H9 (cell line): ENCODE data around the gene CD180. TPM values are rescaled to one million over a fixed set of nuclear protein-coding genes. Genes with fewer than 3 reads are reported as not detected.

ENCODE experiments used
- DNase-seq: peaks from one replicate; pipeline ENCODE4 v3.0.0-alpha.2; 2017
- H2AFZ ChIP-seq: one replicate; pipeline ENCODE4 v1.6.1; 2013; ENCODE audit warnings: mild to moderate bottlenecking, low read length, control low read depth, moderate library complexity
- H2AK5ac ChIP-seq: 2 replicates; pipeline ENCODE4 v1.6.1; 2013; ENCODE audit warnings: low read length, control low read depth, mixed read lengths; ENCODE audit not compliant: insufficient read length
- H2BK120ac ChIP-seq: one replicate; pipeline ENCODE4 v1.6.1; 2013; ENCODE audit warnings: low read depth, mild to moderate bottlenecking, low read length, control low read depth, inconsistent platforms; ENCODE audit not compliant: poor library complexity, severe bottlenecking
- H2BK12ac ChIP-seq: 2 replicates; pipeline ENCODE4 v1.6.1; 2013; ENCODE audit warnings: low read length, control low read depth, mixed read lengths, low read depth; ENCODE audit not compliant: insufficient read length
- H2BK15ac ChIP-seq: 2 replicates; pipeline ENCODE4 v1.6.1; 2013; ENCODE audit warnings: low read depth, low read length, control low read depth
- H2BK20ac ChIP-seq: one replicate; pipeline ENCODE4 v1.6.1; 2013; ENCODE audit warnings: low read depth, mild to moderate bottlenecking, low read length, control low read depth, inconsistent platforms; ENCODE audit not compliant: poor library complexity, severe bottlenecking
- H2BK5ac ChIP-seq: 2 replicates; pipeline ENCODE4 v1.6.1; 2013; ENCODE audit warnings: low read length, control low read depth, mixed read lengths; ENCODE audit not compliant: insufficient read length
- H3K14ac ChIP-seq: 2 replicates; pipeline ENCODE4 v1.6.1; 2013; ENCODE audit warnings: low read length, control low read depth; ENCODE audit not compliant: insufficient read depth
- H3K18ac ChIP-seq: 2 replicates; pipeline ENCODE4 v1.6.1; 2013; ENCODE audit warnings: low read depth, mild to moderate bottlenecking, mixed read lengths, low read length, control low read depth; ENCODE audit not compliant: insufficient read length
- H3K23ac ChIP-seq: 2 replicates; pipeline ENCODE4 v1.6.1; 2013; ENCODE audit warnings: low read length, control low read depth, mixed read lengths, low read depth; ENCODE audit not compliant: insufficient read length
- H3K23me2 ChIP-seq: 2 replicates; pipeline ENCODE4 v1.6.1; 2013; ENCODE audit warnings: low read depth, mild to moderate bottlenecking, mixed read lengths, low read length, control low read depth; ENCODE audit not compliant: insufficient read length, poor library complexity, severe bottlenecking
- H3K27ac ChIP-seq: 2 replicates; pipeline ENCODE4 v1.5.1; 2013; ENCODE audit warnings: low read length, control low read depth, mixed read lengths, low read depth; ENCODE audit not compliant: insufficient read length
- H3K27me3 ChIP-seq: 2 replicates; pipeline ENCODE4 v1.6.1; 2013; ENCODE audit warnings: low read length, control low read depth, inconsistent platforms; ENCODE audit not compliant: insufficient read depth
- H3K4ac ChIP-seq: 2 replicates; pipeline ENCODE4 v1.6.1; 2013; ENCODE audit warnings: low read depth, mild to moderate bottlenecking, control low read depth, inconsistent platforms, low read length, moderate library complexity
- H3K4me1 ChIP-seq: 2 replicates; pipeline ENCODE4 v1.6.1; 2013; ENCODE audit warnings: low read length, control low read depth, inconsistent platforms; ENCODE audit not compliant: insufficient read depth
- H3K4me2 ChIP-seq: 2 replicates; pipeline ENCODE4 v1.6.1; 2013; ENCODE audit warnings: low read length, control low read depth, mixed read lengths; ENCODE audit not compliant: insufficient read length, insufficient read depth
- H3K56ac ChIP-seq: 2 replicates; pipeline ENCODE4 v1.6.1; 2013; ENCODE audit warnings: low read depth, mild to moderate bottlenecking, mixed read lengths, low read length, control low read depth; ENCODE audit not compliant: insufficient read length
- H3K79me1 ChIP-seq: 2 replicates; pipeline ENCODE4 v1.6.1; 2013; ENCODE audit warnings: low read depth, mild to moderate bottlenecking, moderate library complexity, low read length, control low read depth, inconsistent platforms; ENCODE audit not compliant: insufficient read depth, poor library complexity, severe bottlenecking
- H3K79me2 ChIP-seq: 2 replicates; pipeline ENCODE4 v1.6.1; 2013; ENCODE audit warnings: low read length, control low read depth, inconsistent platforms; ENCODE audit not compliant: insufficient read depth
- H3K9ac ChIP-seq: 2 replicates; pipeline ENCODE4 v1.6.1; 2013; ENCODE audit warnings: low read length, control low read depth, mixed read lengths; ENCODE audit not compliant: insufficient read length; ENCODE audit errors: extremely low read depth
- H3K9me3 ChIP-seq: one replicate; pipeline ENCODE4 v1.6.1; 2013; ENCODE audit warnings: low read depth, low read length, inconsistent platforms; ENCODE audit not compliant: control insufficient read depth
- H3T11ph ChIP-seq: one replicate; pipeline ENCODE4 v1.6.1; 2013; ENCODE audit warnings: mild to moderate bottlenecking, low read length, control low read depth, inconsistent platforms
- H4K20me1 ChIP-seq: one replicate; pipeline ENCODE4 v1.6.1; 2013; ENCODE audit not compliant: control insufficient read depth, insufficient read length, insufficient read depth
- H4K5ac ChIP-seq: 2 replicates; pipeline ENCODE4 v1.6.1; 2013; ENCODE audit warnings: low read depth, mild to moderate bottlenecking, mixed read lengths, low read length, control low read depth; ENCODE audit not compliant: insufficient read length
- H4K8ac ChIP-seq: replicated peaks from 2 replicates; pipeline ENCODE4 v1.6.1; 2013; ENCODE audit warnings: low read length, control low read depth, mixed read lengths, low read depth; ENCODE audit not compliant: insufficient read length
- H4K91ac ChIP-seq: 2 replicates; pipeline ENCODE4 v1.6.1; 2013; ENCODE audit warnings: low read depth, mild to moderate bottlenecking, moderate library complexity, mixed read lengths, low read length, control low read depth; ENCODE audit not compliant: insufficient read length
- H3K27ac Mint-ChIP-seq, 3 experiments: 2 replicates in 2 of 3; 3 replicates in 1 of 3; pipeline ENCODE4 v1.8.0; 2020 to 2021; ENCODE audit warnings: mixed read lengths in 3 of 3, mild to moderate bottlenecking in 1 of 3, moderate library complexity in 1 of 3
- H3K27me3 Mint-ChIP-seq: 2 replicates; pipeline ENCODE4 v1.8.0; 2021; ENCODE audit warnings: low read depth, mild to moderate bottlenecking, moderate library complexity, mixed read lengths
- H3K36me3 Mint-ChIP-seq, 3 experiments: 2 replicates in 2 of 3; 3 replicates in 1 of 3; pipeline ENCODE4 v1.8.0; 2020 to 2021; ENCODE audit warnings: low read depth in 3 of 3, mixed read lengths in 3 of 3; ENCODE audit not compliant: insufficient read depth in 1 of 3
- H3K4me1 Mint-ChIP-seq, 2 experiments: 2 replicates each; pipeline ENCODE4 v1.8.0; 2020; ENCODE audit warnings: mixed read lengths in 2 of 2
- H3K4me3 Mint-ChIP-seq, 2 experiments: 2 replicates in 1 of 2; 3 replicates in 1 of 2; pipeline ENCODE4 v1.8.0; 2020 to 2021; ENCODE audit warnings: mild to moderate bottlenecking in 2 of 2, mixed read lengths in 2 of 2, moderate library complexity in 1 of 2
- H3K9me3 Mint-ChIP-seq, 2 experiments: 2 replicates in 1 of 2; 3 replicates in 1 of 2; pipeline ENCODE4 v1.8.0; 2020; ENCODE audit warnings: mild to moderate bottlenecking in 2 of 2, mixed read lengths in 2 of 2, moderate library complexity in 1 of 2
- CTCF ChIP-seq: fragments of 200-600 bp; sonication (generic); conservative IDR thresholded peaks from 3 replicates; pipeline ENCODE4 v1.8.0; 2021; ENCODE audit warnings: antibody characterized with exemption, mild to moderate bottlenecking
- WGBS: extraction: QIAGEN DNeasy Blood & Tissue Kit; methylation state at CpG from one replicate; pipeline ENCODE4 v1.1.7; 2013; ENCODE audit warnings: missing lambda C conversion rate, low lambda C conversion rate, mixed read lengths; ENCODE audit not compliant: insufficient read length; ENCODE audit errors: extremely low coverage; 5-methylcytosine and 5-hydroxymethylcytosine counted together
- total RNA-seq: library from RNA; stranded (reverse); gene quantifications from 2 replicates; pipeline ENCODE4 v1.2.1, GENCODE V29; 2021

CD180 gene
- total RNA-seq, 1 experiment from 2014 or later: not detected

DNA sequence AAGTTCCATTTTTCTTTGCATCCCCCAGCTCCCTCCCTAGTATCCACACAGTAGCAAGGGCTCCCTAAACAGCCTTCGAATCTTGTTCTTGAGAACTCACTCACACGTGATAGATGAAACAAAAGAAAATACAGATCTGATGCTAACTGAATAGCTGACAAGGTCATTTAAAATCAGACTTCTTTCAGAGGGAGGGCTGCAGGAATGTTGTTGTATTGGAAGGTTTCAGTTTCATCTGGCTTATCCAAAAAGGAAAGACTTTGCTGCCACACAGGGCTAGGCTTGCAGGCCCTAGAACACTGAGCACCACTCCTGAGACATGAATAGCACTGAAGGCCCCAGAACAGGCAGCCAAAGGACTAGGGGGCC lies 3.2 kb downstream of the CD180 start:
- Histone ChIP-seq H3K23me2 (no peaks in the 10 kb centered on the region), H3K4ac (no peak overlapping the region), H3K18ac (no peak overlapping the region), H3K56ac (no peak overlapping the region), H4K5ac (no peak overlapping the region), H4K91ac (no peak overlapping the region), H2BK15ac (no peak overlapping the region), H2BK20ac (no peak overlapping the region), H3K79me1 (no peaks in the 10 kb centered on the region), H3K79me2 (no peaks in the 10 kb centered on the region), H3K9ac (no peak overlapping the region), H4K8ac (no peak overlapping the region), H3T11ph (no peak overlapping the region), H3K23ac (no peak overlapping the region), H2AK5ac (no peak overlapping the region), H3K4me1 (peaks cover 7% of the 10 kb centered on the region; the same call in 1 of the 2 replicates), H4K20me1 (no peaks in the 10 kb centered on the region), H3K14ac (no peak overlapping the region), H2BK12ac (no peak overlapping the region), H3K9me3 (no peaks in the 10 kb centered on the region), H3K27ac (no peak overlapping the region), H3K27me3 (no peaks in the 10 kb centered on the region), H3K4me2 (no peak overlapping the region), H2AFZ (no peak overlapping the region), H2BK5ac (no peak overlapping the region), H2BK120ac (no peak overlapping the region)
- peaks cover 11 to 16% of the 10 kb centered on the region in 2 experiments for H3K9me3 Mint-ChIP-seq
- peaks cover 5 to 17% (median 7%) of the 10 kb centered on the region in 3 experiments; a peak in 6 of 7 replicates for H3K36me3 Mint-ChIP-seq
- peaks cover 19 to 22% of the 10 kb centered on the region in 2 experiments for H3K4me1 Mint-ChIP-seq
- no peak for TF ChIP-seq CTCF
- H3K27me3 Mint-ChIP-seq: no peaks in the 10 kb centered on the region; the same call in 1 of the 2 replicates
- no CpG with 5 or more reads among the region's 2 CpGs for WGBS
- H3K4me3 Mint-ChIP-seq: no peak overlapping the region
- no peak for DNase-seq
- H3K27ac Mint-ChIP-seq: no peak overlapping the region
